Activated CD4-positive, alpha-beta memory T cell treated with anti-CD3 and anti-CD28 coated beads, Interleukin-2, amount 10 ng/mL, durations not matched to agents 7 days and 5 days (primary cell): Measurements from ENCODE around the gene PALD1. TPM values are rescaled to one million over a fixed set of nuclear protein-coding genes. Genes with fewer than 3 reads are reported as not detected.

Experiments
- CTCF ChIA-PET: fragments of 350-600 bp; sonication (Branson Sonifier 250); formaldehyde crosslinking; loops from one replicate; lab custom pipeline; 2021; ENCODE audit warnings: antibody characterized with exemption, inconsistent platforms; lab: Charles Lee
- POLR2A ChIA-PET: fragments of 350-600 bp; sonication (Branson Sonifier 250); formaldehyde crosslinking; loops from one replicate; lab custom pipeline; 2021; ENCODE audit warnings: antibody characterized with exemption; lab: Charles Lee
- DNase-seq: peaks from one replicate; pipeline ENCODE4 v3.0.0-alpha.2; 2020
- H3K27ac Mint-ChIP-seq: one replicate; pipeline ENCODE4 v1.8.0; 2021; ENCODE audit warnings: mild to moderate bottlenecking, mixed read lengths
- H3K27me3 Mint-ChIP-seq: one replicate; pipeline ENCODE4 v1.8.0; 2021; ENCODE audit warnings: mixed read lengths
- H3K36me3 Mint-ChIP-seq: one replicate; pipeline ENCODE4 v1.8.0; 2021; ENCODE audit warnings: low read depth, mixed read lengths
- H3K4me1 Mint-ChIP-seq: one replicate; pipeline ENCODE4 v1.8.0; 2021; ENCODE audit warnings: mixed read lengths
- H3K4me3 Mint-ChIP-seq: one replicate; pipeline ENCODE4 v1.8.0; 2021; ENCODE audit warnings: mild to moderate bottlenecking, mixed read lengths
- H3K9me3 Mint-ChIP-seq: one replicate; pipeline ENCODE4 v1.8.0; 2021; ENCODE audit warnings: mixed read lengths
- total RNA-seq, 2 experiments: library from RNA; stranded (reverse); gene quantifications; one replicate each; pipeline ENCODE4 v1.2.3, GENCODE V29; 2021

PALD1 gene
- total RNA-seq, 2 experiments from 2014 or later, result 0.08 to 0.15 TPM

GRCh38 chr10:70494966-70495365 lies 16.4 kb downstream of the PALD1 start:
- no peak overlapping the region for H3K4me3 Mint-ChIP-seq
- ChIA-PET POLR2A (interaction anchor here (1.7 kb wide), 1 partner anchor 17 kb away, joined by 9 read pairs; the partner anchor contains the start of gene PALD1), CTCF (interaction anchor here (1.0 kb wide), 1 partner anchor 34 kb away, joined by 4 read pairs; no protein-coding TSS in a partner anchor)
- H3K27me3 Mint-ChIP-seq, result peaks cover 17% of the 10 kb centered on the region
- no peaks in the 10 kb centered on the region for H3K36me3 Mint-ChIP-seq
- no peak overlapping the region for H3K27ac Mint-ChIP-seq
- no peak for DNase-seq
- peaks cover 23% of the 10 kb centered on the region for H3K4me1 Mint-ChIP-seq
- no peaks in the 10 kb centered on the region for H3K9me3 Mint-ChIP-seq

DNA sequence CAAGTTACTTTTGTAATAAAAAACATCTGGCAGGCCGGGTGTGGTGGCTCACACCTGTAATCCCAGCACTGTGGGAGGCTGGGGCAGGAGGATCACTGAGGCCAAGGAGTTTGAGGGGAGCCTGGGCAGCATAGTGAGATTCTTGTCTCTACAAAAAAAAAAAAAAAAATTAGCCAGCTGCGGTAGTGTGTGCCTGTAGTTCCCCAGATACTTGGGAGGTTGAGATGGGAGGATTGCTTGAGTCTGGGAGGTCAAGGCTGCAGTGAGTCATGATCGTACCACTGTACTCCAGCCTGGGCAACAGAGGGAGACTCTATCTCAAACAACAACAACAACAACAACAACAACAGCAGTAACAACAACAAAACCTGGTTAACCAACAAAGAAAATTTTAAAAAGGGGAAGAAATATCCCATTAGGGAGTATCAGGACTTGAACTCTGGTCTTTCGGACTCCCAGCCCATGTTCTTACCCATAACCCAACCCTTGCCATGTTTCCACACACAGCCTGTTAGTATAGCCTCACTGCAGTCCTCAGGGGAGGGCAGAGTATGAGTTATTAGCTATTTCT lies 17.2 kb downstream of the PALD1 start:
- Mint-ChIP-seq H3K27me3 (peaks cover 17% of the 10 kb centered on the region), H3K4me1 (peaks cover 25% of the 10 kb centered on the region), H3K36me3 (no peaks in the 10 kb centered on the region), H3K9me3 (no peaks in the 10 kb centered on the region), H3K27ac (no peak overlapping the region), H3K4me3 (no peak overlapping the region)
- POLR2A ChIA-PET, result no interaction called here
- DNase-seq, result no peak
- CTCF ChIA-PET, result interaction anchor here (1.2 to 1.5 kb wide), 2 partner anchors 19 to 116 kb away, joined by 3 to 4 read pairs; no protein-coding TSS in a partner anchor

DNA sequence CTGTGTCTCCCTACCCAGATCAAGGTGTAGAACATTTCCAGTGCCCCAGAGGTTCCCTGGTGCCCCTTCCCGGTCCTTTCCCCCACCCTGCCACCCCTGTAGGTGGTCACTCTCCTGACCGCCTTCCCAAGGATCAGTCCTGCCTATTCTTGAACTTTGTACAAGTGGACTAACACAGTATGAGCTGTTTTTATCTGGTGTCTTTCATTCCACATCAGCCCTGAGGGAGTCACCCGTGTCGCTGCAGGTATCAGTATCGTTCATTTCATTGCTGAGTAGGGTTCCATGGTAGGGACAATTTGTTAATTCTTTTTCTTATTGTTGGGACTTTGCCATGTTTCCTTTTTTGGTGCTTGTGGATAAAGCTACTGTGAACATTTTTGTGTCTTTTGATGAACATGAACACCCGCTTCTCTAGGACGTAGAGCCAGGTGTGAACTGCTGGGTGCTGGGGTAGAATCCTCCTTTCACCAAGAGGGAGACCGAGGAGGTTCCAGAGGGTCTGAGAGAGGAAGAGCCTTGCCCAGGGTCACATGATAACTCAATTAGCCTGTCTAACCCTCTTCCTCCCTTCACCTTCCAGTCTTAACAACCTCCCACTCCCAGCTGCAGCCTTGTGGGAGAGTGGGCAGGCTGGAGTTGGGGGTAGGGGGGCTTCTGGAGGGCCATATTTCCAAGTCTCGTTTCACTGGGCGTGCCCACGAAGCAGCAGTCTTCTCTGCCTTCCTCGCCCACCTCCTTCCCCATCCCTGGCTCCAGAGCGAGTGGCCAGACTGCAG lies 18.0 kb downstream of the PALD1 start:
- Mint-ChIP-seq H3K27ac (no peak overlapping the region), H3K4me3 (no peak overlapping the region), H3K36me3 (no peaks in the 10 kb centered on the region), H3K4me1 (peaks cover 25% of the 10 kb centered on the region), H3K27me3 (peaks cover 17% of the 10 kb centered on the region), H3K9me3 (no peaks in the 10 kb centered on the region)
- DNase-seq, result no peak
- ChIA-PET CTCF (interaction anchor here (1.2 to 2.5 kb wide), 3 partner anchors 20 to 117 kb away, joined by 3 to 7 read pairs (median 4); no protein-coding TSS in a partner anchor), POLR2A (no interaction called here)

GRCh38 chr10:70497120-70497545 lies 18.6 kb downstream of the PALD1 start:
- no peaks in the 10 kb centered on the region for H3K9me3 Mint-ChIP-seq
- no peaks in the 10 kb centered on the region for H3K36me3 Mint-ChIP-seq
- CTCF ChIA-PET, result interaction anchor here (1.2 to 2.5 kb wide), 3 partner anchors 20 to 118 kb away, joined by 3 to 7 read pairs (median 4); no protein-coding TSS in a partner anchor
- no peak overlapping the region for H3K4me3 Mint-ChIP-seq
- H3K27me3 Mint-ChIP-seq, result peaks cover 13% of the 10 kb centered on the region
- no peak overlapping the region for H3K27ac Mint-ChIP-seq
- no peak for DNase-seq
- H3K4me1 Mint-ChIP-seq, result peaks cover 25% of the 10 kb centered on the region
- POLR2A ChIA-PET, result no interaction called here

DNA sequence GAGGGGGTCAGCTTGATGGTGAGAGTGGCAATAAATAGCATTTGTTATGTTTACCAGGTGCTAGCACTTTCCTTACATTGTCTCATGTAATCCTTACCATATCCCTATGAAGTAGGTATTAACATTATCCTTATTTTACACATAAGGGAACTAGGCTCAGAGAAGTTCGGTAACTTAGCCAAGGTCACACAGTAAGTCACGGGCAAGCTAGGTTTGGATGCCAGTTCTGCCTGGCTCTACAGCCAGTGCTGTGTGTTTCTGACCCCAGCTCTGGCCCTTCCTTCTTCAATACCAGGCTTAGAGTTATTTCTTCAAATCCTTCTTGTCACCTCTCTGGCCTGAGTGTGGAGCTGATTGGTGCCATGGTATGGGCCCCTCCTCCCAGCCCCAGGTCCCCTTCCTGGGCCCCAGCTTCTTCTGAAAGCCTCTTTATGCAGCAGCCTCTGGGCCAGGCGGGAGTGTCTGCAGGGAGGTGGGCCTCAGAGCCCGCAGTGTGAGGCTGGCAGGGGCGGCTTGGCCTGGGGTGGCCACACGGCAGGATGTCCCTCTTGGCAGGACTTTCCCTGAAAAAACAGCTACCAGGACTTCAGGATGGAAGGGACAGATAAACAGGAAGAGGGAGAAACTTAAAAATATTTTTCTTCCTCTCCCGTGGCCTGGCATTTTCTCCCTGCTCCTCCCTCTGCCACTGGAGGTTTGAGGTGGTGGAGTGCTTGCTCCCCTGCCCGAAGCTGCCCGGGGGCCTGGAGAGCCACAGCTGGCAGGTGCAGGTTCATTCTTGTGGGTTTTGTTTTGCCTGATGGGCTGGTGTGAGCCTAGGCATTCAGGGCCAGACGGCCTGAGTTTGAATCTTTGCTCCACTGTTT lies 20.6 kb downstream of the PALD1 start:
- CTCF ChIA-PET, result interaction anchor here (0.9 to 2.5 kb wide), 2 partner anchors 38 kb away, joined by 3 to 7 read pairs; no protein-coding TSS in a partner anchor

DNA sequence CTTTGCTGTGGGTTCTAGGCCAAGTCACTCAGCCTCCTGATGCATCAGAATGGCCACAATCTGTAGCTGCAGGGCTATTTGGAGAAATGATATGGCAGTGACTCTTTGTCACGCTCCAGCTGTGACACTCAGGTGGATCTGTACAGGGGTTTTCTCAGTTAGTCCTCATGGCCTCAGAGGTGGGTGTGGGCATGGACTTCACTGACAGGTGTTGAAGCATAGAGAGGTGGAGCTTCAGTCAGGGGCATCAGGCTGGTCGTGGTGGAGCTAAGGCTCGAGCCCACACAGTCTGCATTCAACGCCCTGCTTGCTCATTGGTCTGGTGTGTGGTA lies 21.2 kb downstream of the PALD1 start:
- POLR2A ChIA-PET, result no interaction called here
- Mint-ChIP-seq H3K4me3 (no peak overlapping the region), H3K36me3 (no peaks in the 10 kb centered on the region), H3K4me1 (peaks cover 9% of the 10 kb centered on the region), H3K27ac (no peak overlapping the region), H3K9me3 (no peaks in the 10 kb centered on the region), H3K27me3 (peaks cover 10% of the 10 kb centered on the region)
- DNase-seq, result no peak
- CTCF ChIA-PET, result interaction anchor here (0.9 kb wide), 1 partner anchor 38 kb away, joined by 3 read pairs; no protein-coding TSS in a partner anchor

More for the DNA sequence above, 20.6 kb downstream of the PALD1 start:
- H3K9me3 Mint-ChIP-seq, result no peaks in the 10 kb centered on the region
- H3K4me1 Mint-ChIP-seq, result peaks cover 15% of the 10 kb centered on the region
- H3K4me3 Mint-ChIP-seq, result no peak overlapping the region
- POLR2A ChIA-PET, result no interaction called here
- no peak overlapping the region for H3K27ac Mint-ChIP-seq
- no peak for DNase-seq
- no peaks in the 10 kb centered on the region for H3K36me3 Mint-ChIP-seq
- peaks cover 10% of the 10 kb centered on the region for H3K27me3 Mint-ChIP-seq

DNA sequence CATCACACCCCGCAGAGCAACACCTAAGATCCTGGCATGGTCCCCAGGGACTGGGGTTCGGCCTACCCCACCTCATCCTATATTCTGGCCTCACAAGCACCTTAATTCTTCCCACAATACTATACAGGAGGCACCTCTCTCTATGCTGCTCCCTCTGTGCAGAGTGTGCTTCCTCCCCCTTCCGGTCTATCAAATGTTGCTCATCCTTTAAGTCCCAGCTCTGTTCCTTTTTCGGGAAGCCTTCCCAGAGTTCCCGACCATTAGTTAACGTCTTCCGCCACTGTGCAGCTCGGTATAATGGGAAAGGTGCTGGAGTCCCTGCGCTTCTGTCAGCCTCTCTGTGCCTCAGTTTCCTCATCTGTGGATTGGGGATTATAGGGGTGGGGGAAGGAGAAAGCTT lies 21.8 kb downstream of the PALD1 start:
- H3K4me3 Mint-ChIP-seq, result no peak overlapping the region
- H3K4me1 Mint-ChIP-seq, result peaks cover 3% of the 10 kb centered on the region
- no peaks in the 10 kb centered on the region for H3K36me3 Mint-ChIP-seq
- POLR2A ChIA-PET, result no interaction called here
- CTCF ChIA-PET, result no interaction called here
- DNase-seq, result no peak
- H3K9me3 Mint-ChIP-seq, result no peaks in the 10 kb centered on the region
- no peak overlapping the region for H3K27ac Mint-ChIP-seq
- peaks cover 8% of the 10 kb centered on the region for H3K27me3 Mint-ChIP-seq

DNA sequence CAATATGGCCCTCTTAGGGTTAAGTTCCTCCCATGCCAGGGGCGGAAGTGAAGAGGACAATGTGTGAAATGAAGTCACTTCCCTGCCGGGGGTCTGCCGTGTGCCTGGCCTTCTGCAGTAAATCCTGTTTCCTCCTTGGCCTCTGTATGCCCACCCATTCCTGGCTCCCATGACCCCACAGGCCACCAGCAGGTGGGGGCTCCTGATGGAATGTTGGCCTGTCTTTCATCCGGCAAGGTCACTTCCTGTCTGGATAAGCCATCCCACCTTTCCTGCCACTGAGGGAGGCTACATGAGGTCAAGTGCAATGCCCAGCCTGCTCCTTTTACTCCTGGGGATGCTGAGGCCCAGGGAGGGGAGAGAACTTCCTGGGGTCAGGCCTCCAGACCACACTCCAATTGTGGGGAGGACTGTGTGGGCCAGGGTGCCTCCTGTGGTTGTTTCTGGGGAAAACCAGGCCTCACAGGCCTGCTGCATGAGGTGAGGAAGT lies 22.3 kb downstream of the PALD1 start:
- H3K4me1 Mint-ChIP-seq, result peaks cover 2% of the 10 kb centered on the region
- no peak overlapping the region for H3K27ac Mint-ChIP-seq
- ChIA-PET CTCF (no interaction called here), POLR2A (no interaction called here)
- H3K9me3 Mint-ChIP-seq, result no peaks in the 10 kb centered on the region
- no peak for DNase-seq
- no peaks in the 10 kb centered on the region for H3K36me3 Mint-ChIP-seq
- H3K4me3 Mint-ChIP-seq, result no peak overlapping the region
- peaks cover 7% of the 10 kb centered on the region for H3K27me3 Mint-ChIP-seq

DNA sequence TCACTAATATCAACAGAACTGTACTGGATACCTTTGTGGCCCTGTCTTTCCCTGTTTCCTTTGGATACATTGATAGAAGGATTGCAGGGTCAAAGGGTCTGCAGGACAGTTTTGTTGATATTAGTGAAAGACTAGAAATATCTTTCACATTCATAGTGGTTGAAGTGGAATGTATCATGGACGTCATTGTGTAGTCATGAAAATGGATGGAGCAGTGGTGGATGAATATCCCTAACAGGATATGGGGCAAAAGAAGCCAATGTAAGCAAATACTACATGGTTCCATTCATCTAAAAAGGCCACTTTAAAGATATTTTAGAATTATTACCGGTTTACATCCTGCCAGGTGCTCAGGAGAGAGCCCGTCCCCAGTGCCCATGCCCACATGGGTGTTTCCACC lies 23.8 kb downstream of the PALD1 start:
- Mint-ChIP-seq H3K9me3 (no peaks in the 10 kb centered on the region), H3K27me3 (peaks cover 4% of the 10 kb centered on the region), H3K4me3 (no peak overlapping the region), H3K36me3 (no peaks in the 10 kb centered on the region), H3K4me1 (peaks cover 2% of the 10 kb centered on the region), H3K27ac (no peak overlapping the region)
- ChIA-PET CTCF (no interaction called here), POLR2A (no interaction called here)
- DNase-seq, result no peak

GRCh38 chr10:70503776-70504175 lies 25.2 kb downstream of the PALD1 start:
- H3K27me3 Mint-ChIP-seq, result peaks cover 2% of the 10 kb centered on the region
- H3K27ac Mint-ChIP-seq, result no peak overlapping the region
- H3K4me1 Mint-ChIP-seq, result peaks cover 2% of the 10 kb centered on the region
- POLR2A ChIA-PET, result no interaction called here
- H3K36me3 Mint-ChIP-seq, result no peaks in the 10 kb centered on the region
- CTCF ChIA-PET, result interaction anchor here (0.6 kb wide), 2 partner anchors 111 to 802 kb away, joined by 3 to 4 read pairs; no protein-coding TSS in a partner anchor
- DNase-seq, result no peak
- no peak overlapping the region for H3K4me3 Mint-ChIP-seq
- H3K9me3 Mint-ChIP-seq, result no peaks in the 10 kb centered on the region

- no peak overlapping the region for H3K4me3 Mint-ChIP-seq
- DNase-seq, result no peak
- ChIA-PET POLR2A (no interaction called here), CTCF (no interaction called here)
- H3K36me3 Mint-ChIP-seq, result no peaks in the 10 kb centered on the region
- H3K27me3 Mint-ChIP-seq, result peaks cover 2% of the 10 kb centered on the region
- no peak overlapping the region for H3K27ac Mint-ChIP-seq
- H3K4me1 Mint-ChIP-seq, result peaks cover 2% of the 10 kb centered on the region
- no peaks in the 10 kb centered on the region for H3K9me3 Mint-ChIP-seq
Observed at GRCh38 chr10:70504521-70505358, 26.2 kb downstream of the PALD1 start.

- H3K4me1 Mint-ChIP-seq, result no peaks in the 10 kb centered on the region
- no peak overlapping the region for H3K4me3 Mint-ChIP-seq
- peaks cover 2% of the 10 kb centered on the region for H3K27me3 Mint-ChIP-seq
- ChIA-PET CTCF (no interaction called here), POLR2A (no interaction called here)
- H3K9me3 Mint-ChIP-seq, result no peaks in the 10 kb centered on the region
- H3K27ac Mint-ChIP-seq, result no peak overlapping the region
- no peaks in the 10 kb centered on the region for H3K36me3 Mint-ChIP-seq
- no peak for DNase-seq
Observed at GRCh38 chr10:70505908-70506307, 27.3 kb downstream of the PALD1 start.
